ENCODE measurements around the gene C4orf17. TPM values are rescaled to one million over a fixed set of nuclear protein-coding genes. Genes with fewer than 3 reads are reported as not detected.
A peak's percentile ranks its signal among the peaks of the same experiment; 100 is the strongest.
"Not testable (repeated sequence)": the region's sequence is repeated elsewhere in the genome, so short reads cannot be mapped to it uniquely, and the experiment has no call there.

C4orf17 gene
- polyA plus RNA-seq, 3 donors, result not detected

DNA sequence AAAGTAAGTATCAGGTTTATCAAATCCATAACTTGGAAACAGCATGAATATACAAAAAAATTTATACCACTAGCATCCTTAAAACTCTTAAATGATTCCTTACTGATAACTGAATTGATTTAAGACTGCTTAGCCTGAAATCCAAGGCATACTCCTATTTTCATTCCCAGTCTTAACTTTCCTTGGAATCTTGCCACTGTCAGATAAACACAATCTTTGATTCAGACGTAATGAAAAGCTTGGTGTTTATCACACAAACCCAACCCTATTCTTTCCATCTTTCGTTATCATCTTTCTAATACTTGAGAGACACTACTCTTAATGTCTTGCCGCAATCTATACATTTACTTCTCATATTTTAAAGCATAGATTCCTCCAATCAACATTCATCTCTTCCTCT is 19.1 kb downstream of the C4orf17 start:
- no peak overlapping the region for H3K27ac ChIP-seq (ENCODE audit: low read depth, low read length)
- 47 to 56% (median 52%) methylated on average over 3 of the region's 3 CpGs for WGBS, 3 donors

DNA sequence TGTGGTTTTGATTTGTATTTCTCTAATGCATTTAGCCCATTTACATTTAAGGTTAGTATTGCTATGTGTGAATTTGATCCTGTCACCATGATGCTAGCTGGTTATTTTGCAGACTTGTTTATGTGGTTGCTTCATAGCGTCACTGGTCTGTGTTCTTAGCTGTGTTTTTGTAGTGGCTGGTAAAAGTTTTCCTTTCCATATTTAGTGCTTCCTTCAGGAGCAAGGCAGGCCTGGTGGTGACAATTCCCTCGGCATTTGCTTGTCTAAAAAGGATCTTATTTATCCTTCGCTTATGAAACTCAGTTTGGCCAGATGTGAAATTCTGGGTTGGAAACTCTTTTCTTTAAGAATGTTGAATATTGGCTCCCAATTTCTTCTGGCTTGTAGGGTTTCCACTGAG is 23.9 kb downstream of the C4orf17 start:
- 72 to 84% (median 81%) methylated on average over 3 of the region's 3 CpGs for WGBS, 3 donors
- H3K27ac ChIP-seq (ENCODE audit: low read depth, low read length), result not testable (repeated sequence)

DNA sequence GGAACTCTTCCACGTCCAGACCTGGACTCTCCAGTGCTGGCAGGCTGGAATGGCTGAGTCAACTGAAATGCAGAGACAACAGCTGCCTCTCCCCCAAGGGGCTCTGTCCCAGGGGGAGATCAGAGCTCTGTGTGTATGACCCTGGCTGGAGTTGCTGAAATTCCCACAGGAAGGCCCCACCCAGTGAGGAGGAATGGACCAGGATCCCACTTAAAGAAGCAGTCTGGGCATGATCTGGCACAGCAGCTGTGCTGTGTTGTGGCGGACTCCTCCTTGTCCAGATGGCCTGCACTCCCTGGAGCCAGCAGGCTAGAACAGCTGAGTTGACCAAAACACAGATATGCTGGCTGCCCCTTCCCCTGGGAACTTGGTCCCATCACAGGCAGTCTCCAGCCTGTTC is 25.4 kb downstream of the C4orf17 start:
- WGBS, 3 donors, result 33 to 87% (median 56%) methylated on average over 2 of the region's 2 CpGs
- H3K27ac ChIP-seq (ENCODE audit: low read depth, low read length), result no peak overlapping the region

DNA sequence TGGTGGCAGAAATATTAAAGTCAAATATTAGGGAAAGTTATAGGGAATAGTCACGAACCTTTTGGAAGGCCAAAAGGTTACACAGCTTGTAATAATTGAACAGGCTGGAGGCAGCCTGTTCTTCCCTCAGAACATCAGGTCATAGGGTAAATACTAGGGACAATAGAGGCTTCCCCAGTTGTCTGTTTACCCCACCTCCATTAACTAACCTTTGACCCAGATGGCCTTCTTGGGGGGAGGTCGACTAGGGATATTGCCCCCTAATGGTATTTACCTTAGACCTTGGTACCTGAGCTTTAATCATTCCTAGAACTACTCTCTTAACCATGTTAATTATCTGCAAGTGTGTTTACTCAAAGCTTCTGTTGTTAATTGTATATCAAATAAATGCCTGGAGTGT is 26.0 kb downstream of the C4orf17 start:
- 59 to 68% (median 67%) methylated on average over 2 of the region's 2 CpGs for WGBS, 3 donors
- no peak overlapping the region for H3K27ac ChIP-seq (ENCODE audit: low read depth, low read length)

DNA sequence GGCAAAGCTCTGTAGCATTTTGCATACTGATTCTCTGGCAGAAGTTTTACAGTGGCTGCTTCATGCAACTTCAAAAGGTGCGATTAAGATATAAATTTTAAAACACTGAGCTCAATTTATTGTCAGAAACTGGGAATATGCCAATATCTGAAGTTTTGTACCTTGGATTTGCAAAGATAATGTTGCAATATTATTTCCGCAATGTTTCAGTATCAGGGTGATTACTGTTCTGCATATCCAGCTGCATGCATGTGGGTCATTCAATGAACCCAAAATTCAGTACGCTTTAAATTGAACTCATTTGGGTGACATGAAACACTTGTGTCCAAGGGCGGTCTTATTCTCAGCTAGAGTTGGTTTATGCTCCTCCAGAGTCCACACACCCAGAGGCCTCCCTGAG is 26.9 kb downstream of the C4orf17 start:
- 58 to 95% (median 72%) methylated on average over 4 of the region's 4 CpGs for WGBS, 3 donors

DNA sequence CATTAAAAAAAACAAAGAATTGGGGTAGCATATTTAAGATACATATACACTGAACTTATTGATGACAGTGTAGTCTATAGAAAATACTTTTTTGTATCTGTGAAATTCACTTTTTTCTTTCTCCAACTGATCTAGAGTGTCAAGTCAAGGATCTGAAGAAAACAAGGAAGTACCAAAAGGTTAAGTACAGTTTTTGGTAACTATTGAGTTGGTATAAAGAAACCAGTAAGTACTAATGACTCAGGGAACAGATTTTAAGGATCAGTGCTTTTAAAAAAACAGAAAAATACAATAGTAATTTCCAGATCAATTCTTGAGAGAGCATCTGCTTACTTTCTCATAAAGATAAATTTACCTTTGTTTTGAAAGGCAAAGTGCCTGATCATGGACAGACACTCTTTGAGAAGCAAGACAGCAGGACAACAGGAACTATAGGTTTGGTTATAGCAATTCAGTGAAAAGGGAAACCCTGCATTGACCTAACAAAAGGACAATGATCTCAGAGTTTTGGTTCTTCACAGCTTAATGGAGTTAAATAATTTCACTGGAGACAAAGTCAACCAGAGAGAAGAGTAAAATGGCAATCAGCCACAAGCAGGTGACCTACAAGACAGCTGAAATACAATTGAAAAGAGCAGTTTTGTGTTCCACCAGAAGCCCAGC is 29.6 kb downstream of the C4orf17 start:
- H3K27ac ChIP-seq (ENCODE audit: low read depth, low read length), result no peak overlapping the region

More for the DNA sequence above, 26.9 kb downstream of the C4orf17 start:
- no peak overlapping the region for H3K27ac ChIP-seq (ENCODE audit: low read depth, low read length)

DNA sequence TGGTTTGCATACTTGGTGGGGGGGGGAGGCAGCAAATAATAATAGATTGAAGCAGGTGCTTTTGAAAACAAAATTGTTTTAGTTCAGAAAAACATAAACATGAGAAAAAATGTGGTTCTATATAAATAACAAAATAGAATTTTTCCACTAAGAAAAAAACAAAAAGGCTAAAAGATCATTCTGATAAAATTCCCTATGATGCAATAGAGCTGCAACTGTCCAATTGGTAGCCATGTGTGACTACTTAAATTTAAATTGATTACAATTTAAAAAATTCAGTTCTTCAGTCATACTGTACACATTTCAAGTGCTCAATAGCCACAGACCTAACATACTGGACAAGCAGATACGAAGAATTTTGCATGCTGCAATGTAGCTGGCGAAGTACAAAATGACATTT is 42.1 kb downstream of the C4orf17 start:
- no peak overlapping the region for H3K27ac ChIP-seq (ENCODE audit: low read depth, low read length)
- 97 to 99% (median 97%) methylated on average over 2 of the region's 2 CpGs for WGBS, 3 donors

DNA sequence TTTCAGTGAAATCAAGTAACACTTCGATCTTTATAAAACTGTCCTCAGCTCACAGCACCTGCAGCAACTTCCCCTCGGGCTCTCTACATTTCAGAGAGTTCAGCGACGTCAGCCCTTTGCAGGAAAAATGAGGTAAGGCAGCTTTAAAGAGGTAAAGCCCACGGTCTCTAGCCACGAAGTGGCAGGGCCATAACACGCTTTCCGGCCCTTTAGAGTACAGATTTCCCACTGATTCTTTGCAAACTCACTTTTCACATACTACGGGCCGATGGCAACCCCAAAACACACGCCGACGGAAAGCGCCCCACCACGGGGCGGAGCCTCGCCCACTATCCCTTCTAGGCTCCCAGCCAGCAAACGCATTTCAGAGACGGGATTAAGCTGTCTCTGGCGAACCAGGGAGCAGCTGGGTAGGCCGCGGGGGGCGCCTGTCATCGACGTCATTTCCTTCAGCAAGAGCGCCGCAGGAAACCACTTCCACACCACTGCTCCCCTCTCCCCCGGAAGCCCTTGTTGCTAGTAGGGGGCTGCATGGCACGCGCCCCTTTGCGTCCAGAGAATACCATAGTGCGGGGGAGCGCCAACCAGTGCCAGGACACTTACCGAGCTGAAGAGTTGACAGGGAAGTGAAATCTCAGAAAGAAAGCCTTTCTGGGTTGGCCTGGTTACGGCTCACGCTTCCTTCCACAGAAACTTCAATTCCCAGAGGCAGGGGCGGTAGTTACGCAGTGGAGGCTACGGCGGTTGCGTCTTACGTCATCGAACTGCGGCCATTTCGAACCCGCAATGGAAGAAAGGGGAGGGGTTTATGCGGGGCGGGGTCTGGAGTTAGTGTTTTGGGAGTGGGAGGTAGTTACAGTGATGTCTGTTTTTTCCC is 52.7 kb downstream of the C4orf17 start, which contains the start of gene TRMT10A:
Gene TRMT10A, minus strand, starts transcription at position 730 of the 877 bp plus-strand sequence. CDS start 4,701 bp downstream, outside the sequence.
- WGBS, 3 donors, result 0% methylated on average over 48 of the region's 48 CpGs
- peak within 1 kb of the TSS; percentile 16 for H3K27ac ChIP-seq (ENCODE audit: low read depth, low read length)

DNA sequence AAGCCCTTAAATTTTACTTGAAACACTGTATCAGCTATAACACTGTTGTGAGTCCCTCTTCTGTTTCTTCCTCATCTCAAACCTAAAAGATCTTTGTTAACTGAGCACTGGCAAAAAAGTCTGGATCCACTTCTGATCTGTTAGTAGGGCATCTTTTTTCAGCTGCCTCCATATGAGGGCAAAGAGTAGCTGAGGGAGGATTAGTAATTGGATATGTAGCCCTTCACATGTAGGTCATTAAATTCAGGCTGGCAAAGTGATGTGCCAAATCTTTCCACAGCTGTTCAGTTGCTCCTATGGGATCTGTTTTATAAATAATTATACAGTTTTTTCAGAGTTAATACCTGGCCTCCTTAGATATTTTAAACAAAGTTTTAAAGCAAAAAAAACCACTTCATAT is 54.1 kb downstream of the C4orf17 start:
- no peak overlapping the region for H3K27ac ChIP-seq (ENCODE audit: low read depth, low read length)

DNA sequence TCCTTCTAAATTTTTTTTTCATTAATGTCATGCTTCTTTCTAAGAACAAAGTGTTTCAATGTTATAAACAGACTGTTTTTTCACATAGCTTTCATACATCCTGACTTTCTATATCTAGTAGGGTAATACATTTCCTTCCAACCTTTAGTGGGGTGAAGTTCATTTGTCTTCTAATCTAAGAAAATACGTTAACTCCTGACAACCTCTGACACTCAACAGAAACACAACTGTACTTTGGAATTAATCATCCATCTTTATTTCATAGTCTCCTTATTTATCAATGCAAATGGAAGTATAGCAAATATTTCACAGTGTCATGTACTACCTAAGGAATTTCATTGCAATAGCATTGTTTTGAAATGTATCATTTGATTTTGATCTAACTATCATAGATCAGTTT is 61.1 kb downstream of the C4orf17 start:
- H3K27ac ChIP-seq (ENCODE audit: low read depth, low read length), result no peak overlapping the region
- WGBS, 3 donors, result 23 to 28% (median 28%) methylated on average over 1 of the region's 1 CpG

DNA sequence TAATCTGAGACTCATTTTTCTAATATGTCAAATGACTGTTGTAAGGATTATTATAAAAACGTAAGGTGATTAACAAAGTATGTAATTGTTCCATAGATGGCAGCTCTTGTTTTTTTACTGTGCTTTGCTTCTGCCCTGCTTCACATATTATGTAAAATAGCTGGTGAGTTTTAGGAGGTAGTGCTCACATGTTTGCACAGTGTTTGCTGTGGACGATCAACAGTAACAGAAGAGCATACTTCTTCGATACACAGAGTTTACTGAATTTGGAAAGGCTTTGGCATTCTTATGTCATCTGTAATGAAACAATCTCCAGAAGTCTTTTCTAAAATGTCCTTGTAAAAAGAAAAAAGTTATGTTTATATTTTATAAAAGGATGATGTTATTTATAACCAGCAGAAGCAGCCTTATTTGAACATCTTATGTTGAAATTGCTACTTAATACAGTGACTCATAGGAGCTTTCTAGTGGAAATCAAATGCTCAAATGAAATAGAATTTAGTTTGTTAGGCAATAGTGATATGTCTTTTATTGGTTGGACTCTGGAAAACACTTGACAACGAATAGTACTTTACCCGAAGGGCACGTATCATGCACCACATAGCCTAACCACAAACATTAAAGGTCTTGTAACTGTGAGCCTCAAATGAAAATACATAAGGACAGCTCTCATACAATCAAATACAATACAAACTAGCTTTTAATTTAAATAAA is 61.9 kb downstream of the C4orf17 start:
- 70 to 81% (median 72%) methylated on average over 6 of the region's 6 CpGs for WGBS, 3 donors

DNA sequence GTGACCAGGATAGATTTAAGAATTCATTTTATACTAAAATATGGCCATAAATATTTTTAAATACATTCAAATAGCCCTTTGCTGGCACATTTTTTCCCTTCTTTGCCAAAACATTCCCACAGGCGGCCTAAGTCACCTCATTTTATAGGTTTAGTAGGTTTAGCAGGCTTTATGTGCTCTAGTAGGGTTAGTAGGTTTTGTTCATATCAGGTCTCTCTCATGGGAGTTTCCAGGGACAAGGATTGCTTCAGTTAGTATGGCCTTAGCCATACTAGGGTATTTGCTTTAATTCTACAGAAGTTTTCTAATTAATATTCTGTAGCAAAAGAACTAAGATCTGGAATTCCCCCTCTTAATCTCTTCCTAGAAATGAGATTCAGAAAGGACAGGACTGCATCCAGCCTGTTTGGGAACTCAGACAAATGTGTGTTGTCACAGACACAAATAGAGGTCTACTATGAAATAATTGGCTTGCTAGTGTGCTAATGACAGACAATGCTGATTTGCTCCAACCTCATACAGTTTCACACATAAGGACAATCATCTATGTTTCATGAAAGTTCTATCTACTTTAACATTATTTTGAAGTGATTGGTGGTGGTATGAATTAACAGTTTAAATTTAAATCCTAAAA is 63.0 kb downstream of the C4orf17 start:
- WGBS, 3 donors, result 79 to 88% (median 81%) methylated on average over 1 of the region's 1 CpG
- H3K27ac ChIP-seq (ENCODE audit: low read depth, low read length), result no peak overlapping the region

More for the DNA sequence above, 61.9 kb downstream of the C4orf17 start:
- no peak overlapping the region for H3K27ac ChIP-seq (ENCODE audit: low read depth, low read length)

DNA sequence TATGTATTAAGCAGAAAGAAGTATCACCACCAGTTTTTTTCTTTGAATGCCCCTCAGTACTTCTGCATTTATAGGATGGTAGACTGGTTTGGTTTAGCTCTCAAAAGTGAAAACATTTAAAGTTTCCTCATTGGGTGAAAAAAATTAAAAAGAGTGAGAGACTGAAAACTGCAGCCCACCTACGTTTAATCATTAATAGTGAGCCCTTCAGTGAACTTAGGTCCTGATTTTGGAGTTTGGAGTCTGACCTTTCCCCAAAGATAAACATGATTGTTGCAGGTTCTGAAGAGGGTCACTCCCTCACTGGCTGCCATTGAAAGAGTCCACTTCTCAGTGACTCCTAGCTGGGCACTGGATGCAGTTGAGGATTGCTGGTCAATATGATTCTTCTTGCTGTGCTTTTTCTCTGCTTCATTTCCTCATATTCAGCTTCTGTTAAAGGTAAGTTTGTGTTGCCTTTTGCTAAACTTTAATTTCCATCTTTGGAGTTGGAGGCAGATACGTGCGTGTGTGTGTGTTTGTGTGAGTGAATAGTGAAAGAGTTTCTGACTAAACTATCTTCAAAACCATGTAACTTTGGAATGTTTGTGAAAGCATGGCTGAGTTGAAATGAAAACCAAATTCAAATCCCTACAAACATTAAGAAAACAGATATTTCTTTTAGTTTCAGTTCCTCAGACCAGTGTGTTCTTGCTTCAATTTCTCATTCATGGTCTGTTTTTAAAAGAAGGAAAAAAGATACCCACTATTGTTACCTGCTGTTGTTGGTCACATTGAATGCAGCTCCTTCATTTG is 63.9 kb downstream of the C4orf17 start, which contains the start of gene MTTP:
Gene MTTP, plus strand, starts transcription at position 295 of the 795 bp plus-strand sequence. Its CDS starts 86 bp downstream, at position 381.
- WGBS, 3 donors, result 73 to 84% (median 76%) methylated on average over 3 of the region's 3 CpGs
- no peak within 1 kb of the TSS for H3K27ac ChIP-seq (ENCODE audit: low read depth, low read length)

DNA sequence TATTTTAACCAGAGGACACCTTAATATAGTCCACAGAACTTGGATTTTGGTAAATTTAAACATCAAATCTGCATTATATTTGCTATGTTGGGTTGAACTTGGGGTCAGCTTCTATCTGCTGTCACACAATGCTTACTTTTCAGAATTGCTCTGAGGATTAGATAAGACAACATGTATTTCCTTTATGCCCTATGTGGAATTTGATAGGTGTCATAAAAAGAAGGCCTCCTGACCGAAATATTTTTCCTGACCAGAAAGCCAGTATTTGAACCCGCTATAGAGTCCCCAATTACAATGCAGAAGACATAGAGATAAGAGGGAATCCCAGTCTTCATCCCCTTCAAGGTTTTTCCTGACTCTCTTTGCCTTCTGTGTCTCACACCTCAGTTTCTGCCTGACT is 67.9 kb downstream of the C4orf17 start:
- 78 to 92% (median 87%) methylated on average over 2 of the region's 2 CpGs for WGBS, 3 donors
- no peak overlapping the region for H3K27ac ChIP-seq (ENCODE audit: low read depth, low read length)

DNA sequence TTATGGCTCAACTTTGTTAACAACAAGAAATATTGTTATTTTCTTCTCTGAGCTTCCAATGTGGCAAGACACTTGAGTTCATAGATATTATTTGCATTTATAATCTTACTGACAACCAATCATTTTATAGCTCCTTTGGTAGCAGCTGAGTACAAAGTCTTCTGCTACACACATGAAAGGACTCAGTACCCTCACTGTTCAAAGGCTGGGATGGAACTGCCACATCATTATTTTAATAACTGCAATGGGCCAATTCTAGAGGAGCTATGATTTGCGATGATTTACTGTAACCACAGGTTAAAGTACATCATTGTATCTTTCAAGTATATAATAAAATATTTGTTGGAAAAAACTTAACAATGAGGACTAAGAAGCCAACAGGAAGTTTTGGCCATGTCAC is 74.7 kb downstream of the C4orf17 start:
- no peak overlapping the region for H3K27ac ChIP-seq (ENCODE audit: low read depth, low read length)
- WGBS, 3 donors, result 95 to 98% (median 96%) methylated on average over 1 of the region's 1 CpG

DNA sequence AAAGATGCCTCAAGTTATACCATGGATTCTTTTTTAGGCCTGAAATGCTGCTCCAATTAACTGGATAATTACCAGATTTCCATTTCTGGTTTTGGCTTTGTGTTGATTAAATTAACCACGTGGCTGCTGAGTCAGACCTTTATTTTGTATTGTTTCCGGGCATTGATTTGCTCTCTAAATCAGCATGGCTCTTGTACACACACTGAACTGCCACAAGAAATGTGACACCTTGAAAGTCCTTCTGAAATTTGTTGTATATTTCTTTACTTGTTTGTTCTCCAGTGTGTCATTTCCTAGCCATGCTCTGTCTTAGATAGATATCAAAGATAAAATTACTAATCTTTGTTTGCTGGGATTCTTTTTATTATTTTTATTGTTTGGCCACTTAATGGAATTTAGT is 75.5 kb downstream of the C4orf17 start:
- 49 to 52% (median 51%) methylated on average over 2 of the region's 2 CpGs for WGBS, 3 donors
- H3K27ac ChIP-seq (ENCODE audit: low read depth, low read length), result no peak overlapping the region

DNA sequence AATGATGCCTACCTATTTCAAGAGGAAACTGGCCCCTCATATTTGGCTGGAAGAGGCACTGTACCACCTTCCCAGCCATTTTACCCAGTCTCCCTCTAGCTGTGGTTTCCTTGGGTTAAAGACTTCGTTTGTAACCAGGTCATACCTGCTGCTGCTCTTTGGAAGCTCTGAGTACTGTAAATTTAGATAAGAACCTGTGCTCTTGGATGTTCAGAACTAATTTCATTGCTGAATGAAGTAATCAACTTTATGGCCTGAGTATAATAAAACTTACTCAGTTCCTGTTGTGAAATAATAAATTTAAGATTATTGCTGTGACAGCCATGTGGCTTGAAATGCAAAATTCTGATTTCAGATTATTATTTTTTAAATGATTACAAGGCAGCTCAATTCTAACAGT is 76.0 kb downstream of the C4orf17 start:
- WGBS, 3 donors, result 19 to 67% (median 28%) methylated on average over 1 of the region's 1 CpG
- no peak overlapping the region for H3K27ac ChIP-seq (ENCODE audit: low read depth, low read length)

DNA sequence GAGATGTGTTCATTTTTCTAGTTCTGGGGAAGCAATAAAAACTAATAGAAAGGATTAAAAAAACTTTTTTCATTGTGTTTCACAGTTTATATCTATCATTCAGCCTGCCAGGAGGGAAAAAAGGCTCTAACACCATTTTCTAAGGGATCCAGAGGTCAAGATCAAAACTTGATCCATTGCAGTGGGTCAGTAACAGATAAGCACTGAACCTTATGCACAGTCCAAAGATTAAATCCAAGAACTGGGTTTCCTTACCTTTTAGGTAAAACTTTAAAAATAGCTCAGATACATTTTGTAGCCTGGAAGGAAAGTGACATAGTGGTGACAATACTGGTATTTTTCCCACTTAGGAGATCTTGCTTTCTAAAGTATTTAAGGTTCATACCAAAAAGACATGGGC is 76.5 kb downstream of the C4orf17 start:
- H3K27ac ChIP-seq (ENCODE audit: low read depth, low read length), result no peak overlapping the region

Data from adipose tissue (tissue), 3 donors.